KBM-7 (cell line): Measurements from ENCODE around the gene ABHD16A.

ENCODE experiments used
- DNase-seq: peaks from one replicate; pipeline ENCODE4 v3.0.0-alpha.2; 2015
- in situ Hi-C: fragments of 300-500 bp; cut with MboI; formaldehyde crosslinking; loops from 2 replicates; pipeline ENCODE4 v1.14.3; 2020; ENCODE audit warnings: low sequenced_read_pairs, low pct_unique_long_range_greater_than_20kb, mixed read lengths

ABHD16A gene

GRCh38 chr6:31702819-31703716 lies at the start of gene ABHD16A:
Gene ABHD16A, minus strand, starts transcription at chr6:31703324. Its CDS starts 43 bp downstream, at chr6:31703281.
- in situ Hi-C loops = no loop called here
- DNase-seq = peak; percentile 98

- in situ Hi-C loops = no loop called here
- DNase-seq = no peak
These were observed 49.7 kb upstream of the ABHD16A start for GRCh38 chr6:31752739-31753319.

DNA sequence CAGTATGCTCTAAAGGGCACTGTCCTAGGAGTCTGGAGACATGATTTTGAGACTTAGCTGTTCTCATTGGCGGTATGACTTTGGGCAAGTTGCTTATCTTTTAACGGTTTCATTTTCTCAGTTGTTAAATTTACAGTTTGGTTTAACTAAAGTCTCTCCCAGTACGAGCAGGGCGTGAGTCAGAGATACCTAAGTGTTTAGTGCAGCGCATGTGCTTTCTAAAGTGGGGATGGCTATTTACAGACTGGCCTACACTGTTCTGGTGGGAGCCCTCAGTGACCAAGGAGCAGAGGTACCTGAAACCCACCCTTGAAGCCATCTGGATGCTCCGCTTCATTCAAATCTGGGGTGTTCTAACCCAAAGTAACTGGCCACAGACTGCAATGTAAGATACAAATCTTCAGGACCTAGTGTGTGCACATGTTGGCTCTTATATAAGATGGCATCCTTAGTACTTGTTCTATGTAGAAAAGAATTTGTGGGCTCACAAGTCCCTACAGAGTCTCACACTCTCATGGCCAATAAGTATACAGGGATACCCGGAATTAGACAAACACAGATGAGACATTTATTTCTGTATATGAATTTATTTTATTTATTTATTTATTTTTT lies 47.4 kb upstream of the ABHD16A start:
- in situ Hi-C loops = no loop called here
- DNase-seq = no peak

- in situ Hi-C loops = no loop called here
- no peak for DNase-seq
These were observed 46.3 kb upstream of the ABHD16A start for GRCh38 chr6:31749301-31750036.

- in situ Hi-C loops = no loop called here
- DNase-seq = no peak
These were observed 41.3 kb upstream of the ABHD16A start for GRCh38 chr6:31744422-31744821.

DNA sequence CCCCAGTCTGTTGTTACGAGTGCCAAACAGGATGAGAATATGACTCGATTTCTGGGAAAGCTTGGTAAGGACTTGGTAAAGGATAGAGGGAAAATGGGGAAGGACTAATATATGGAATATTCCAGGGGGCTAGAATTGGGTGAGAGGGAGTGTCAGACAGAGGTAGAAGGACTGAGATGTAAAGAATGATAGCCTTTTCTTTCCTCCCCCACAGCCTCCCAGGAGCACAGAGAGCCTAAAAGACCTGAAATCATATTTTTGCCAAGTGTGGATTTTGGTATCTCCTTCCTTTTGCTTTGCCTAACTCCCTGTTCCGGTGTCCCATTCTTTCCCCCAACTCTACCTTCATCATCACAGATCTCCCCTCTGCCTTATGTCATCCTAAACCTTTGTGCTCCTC lies 39.8 kb upstream of the ABHD16A start:
- DNase-seq = no peak
- in situ Hi-C loops = no loop called here

- in situ Hi-C loops = no loop called here
These were observed 38.7 kb upstream of the ABHD16A start for GRCh38 chr6:31741815-31742214.

DNA sequence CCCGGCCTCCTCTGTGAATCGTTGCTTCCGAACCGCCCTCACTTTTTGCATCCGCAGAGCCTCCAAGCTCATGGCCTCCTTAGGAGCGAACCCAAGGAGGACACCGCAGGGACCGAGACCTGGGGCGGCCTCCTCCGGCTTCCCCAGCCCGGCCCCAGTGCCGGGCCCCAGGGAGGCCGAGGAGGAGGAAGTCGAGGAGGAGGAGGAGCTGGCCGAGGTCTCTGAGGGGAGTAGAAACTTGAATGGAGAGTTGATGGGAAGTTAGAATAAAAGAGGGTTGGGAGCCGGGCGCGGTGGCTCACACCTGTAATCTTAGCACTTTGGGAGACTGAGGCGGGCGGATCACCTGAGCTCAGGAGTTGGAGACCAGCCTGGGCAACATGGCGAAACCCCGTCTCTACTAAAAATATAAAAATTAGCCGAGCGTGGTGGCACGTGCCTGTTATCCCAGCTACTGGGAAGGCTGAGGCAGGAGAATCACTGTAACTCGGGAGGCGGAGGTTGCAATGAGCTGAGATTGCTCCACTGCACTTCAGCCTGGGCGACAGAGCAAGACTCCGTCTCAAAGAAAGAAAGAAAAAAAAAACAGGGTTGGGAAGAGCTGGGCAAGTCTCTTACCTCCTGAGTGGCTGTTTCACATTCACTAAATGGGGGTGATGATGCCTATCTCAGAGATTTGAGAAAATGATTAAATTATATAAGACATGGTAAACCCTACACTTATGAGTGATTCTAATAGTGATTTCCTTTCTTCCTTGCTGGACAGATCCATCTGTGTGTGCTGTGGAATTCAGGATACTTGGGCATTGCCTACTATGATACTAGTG lies 37.5 kb upstream of the ABHD16A start:
- in situ Hi-C loops = no loop called here
- DNase-seq = peak; percentile 73

More at GRCh38 chr6:31741815-31742214, 38.7 kb upstream of the ABHD16A start:
- no peak for DNase-seq

DNA sequence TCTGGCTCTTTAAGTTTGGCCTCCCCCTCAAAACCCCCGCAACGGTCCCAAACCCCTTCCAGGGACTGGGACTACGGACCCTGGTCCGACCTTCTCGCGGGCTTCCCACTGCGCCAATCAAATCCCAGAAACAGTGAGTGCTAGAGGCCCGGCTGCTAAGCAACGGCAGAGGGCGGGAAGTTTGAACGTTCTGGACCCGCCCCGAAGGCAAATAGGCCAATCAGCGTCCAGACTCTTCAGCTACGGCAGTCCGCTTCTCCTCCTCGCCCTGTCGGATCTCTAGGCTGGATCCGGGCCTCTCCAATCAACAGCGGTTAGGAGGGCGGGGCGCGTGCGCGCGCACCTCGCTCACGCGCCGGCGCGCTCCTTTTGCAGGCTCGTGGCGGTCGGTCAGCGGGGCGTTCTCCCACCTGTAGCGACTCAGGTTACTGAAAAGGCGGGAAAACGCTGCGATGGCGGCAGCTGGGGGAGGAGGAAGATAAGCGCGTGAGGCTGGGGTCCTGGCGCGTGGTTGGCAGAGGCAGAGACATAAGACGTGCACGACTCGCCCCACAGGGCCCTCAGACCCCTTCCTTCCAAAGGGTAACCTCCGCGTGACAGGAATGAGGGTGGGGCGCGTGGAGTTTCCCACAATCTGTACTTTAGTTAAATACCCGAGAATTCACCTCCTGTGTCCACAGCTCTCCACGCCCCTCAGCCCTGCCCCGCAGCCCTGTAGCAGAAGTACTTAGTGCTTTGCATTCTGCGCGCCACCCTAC lies 36.7 kb upstream of the ABHD16A start, which contains the start of gene MSH5:
Gene MSH5, plus strand, starts transcription at position 367 of the 758 bp plus-strand sequence. CDS start 462 bp downstream, outside the sequence.
- peak; percentile 100 for DNase-seq
- in situ Hi-C loops = no loop called here

- in situ Hi-C loops = no loop called here
- peak; percentile 98 for DNase-seq
These were observed 35.2 kb upstream of the ABHD16A start for GRCh38 chr6:31737991-31738979.

- DNase-seq = peak; percentile 85
- in situ Hi-C loops = no loop called here
These were observed 34.3 kb upstream of the ABHD16A start for GRCh38 chr6:31737315-31737990.

- no peak for DNase-seq
- in situ Hi-C loops = no loop called here
These were observed 33.7 kb upstream of the ABHD16A start for GRCh38 chr6:31736768-31737314.

DNA sequence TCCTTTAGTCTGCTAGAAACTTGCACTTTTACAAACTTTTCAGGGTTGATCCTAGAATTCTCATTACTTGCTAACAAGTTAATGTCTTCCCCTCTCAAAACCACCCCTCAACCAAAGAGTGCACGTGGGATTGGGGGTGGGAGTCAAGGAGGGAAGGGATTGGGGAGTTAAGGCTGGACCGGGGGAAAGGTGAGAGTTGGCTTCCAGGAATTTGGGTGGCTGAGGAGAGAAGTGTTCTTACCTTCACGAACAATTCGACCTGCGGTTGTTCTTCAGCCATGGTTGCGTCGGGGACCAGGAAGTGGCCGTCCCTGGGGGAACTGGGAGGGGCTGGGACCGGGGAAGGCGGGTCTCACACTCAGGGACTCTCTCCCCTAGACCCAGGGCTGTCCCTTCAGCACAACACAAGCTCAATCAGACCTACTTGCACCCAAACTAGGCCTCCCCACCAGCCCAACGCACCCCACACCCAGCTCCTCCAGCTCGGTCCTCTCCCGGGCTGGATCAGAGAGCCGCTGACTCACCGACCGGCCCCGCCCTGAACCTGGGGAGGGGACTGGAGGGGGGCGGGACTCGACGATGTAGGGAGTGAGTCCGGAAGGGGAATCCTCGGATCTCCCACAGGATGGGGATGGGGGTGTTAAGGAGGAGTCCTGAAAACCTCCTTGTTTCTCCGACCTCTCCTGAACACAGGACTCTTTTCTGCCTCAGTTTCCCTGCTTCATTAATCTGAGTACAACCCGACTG lies 33.1 kb upstream of the ABHD16A start, which contains the start of gene CLIC1:
Gene CLIC1, minus strand, starts transcription at position 510 of the 747 bp plus-strand sequence. Its CDS starts 230 bp downstream, at position 280.
- DNase-seq = peak; percentile 81
- in situ Hi-C loops = no loop called here

- in situ Hi-C loops = no loop called here
These were observed 31.8 kb upstream of the ABHD16A start for GRCh38 chr6:31734821-31735406.

More at GRCh38 chr6:31734821-31735406, 31.8 kb upstream of the ABHD16A start:
- DNase-seq = peak; percentile 85
